AG04450 (cell line): ENCODE data around the gene BCL11A. TPM values are rescaled to one million over a fixed set of nuclear protein-coding genes. Genes with fewer than 3 reads are reported as not detected.
A peak's percentile ranks its signal among the peaks of the same experiment; 100 is the strongest.

Experiments used
- CTCF ChIA-PET: fragments of 300-600, 350-600 bp; formaldehyde crosslinking; extraction: SDS; loops from one replicate; lab custom pipeline; 2022; ENCODE audit warnings: antibody characterized with exemption, inconsistent platforms; lab: Charles Lee
- POLR2A ChIA-PET: fragments of 350-600 bp; formaldehyde crosslinking; extraction: SDS; loops from one replicate; lab custom pipeline; 2021; ENCODE audit warnings: antibody characterized with exemption, inconsistent platforms; lab: Yijun Ruan, JAX
- DNase-seq: peaks from one replicate; pipeline ENCODE4 v3.0.0-alpha.2; 2011; ENCODE audit warnings: low read depth, low spot score
- H3K27ac ChIP-seq: one replicate; pipeline ENCODE4 v1.5.1; 2012; ENCODE audit warnings: low read depth, low read length, control low read depth
- H3K27me3 ChIP-seq: one replicate; pipeline ENCODE4 v1.6.0; 2012; ENCODE audit warnings: low read length; ENCODE audit not compliant: control insufficient read depth, insufficient read depth
- H3K4me3 ChIP-seq: 2 replicates; pipeline ENCODE4 v1.5.1; 2011; ENCODE audit warnings: mild to moderate bottlenecking, low read depth, low read length, control low read depth
- H3K9me3 ChIP-seq: 2 replicates; pipeline ENCODE4 v1.5.1; 2012; ENCODE audit warnings: low read length; ENCODE audit not compliant: control insufficient read depth, insufficient read depth
- CTCF ChIP-seq: IDR thresholded peaks from 2 replicates; pipeline ENCODE4 v1.5.1; 2011; ENCODE audit warnings: low read depth, low read length, control low read depth, inconsistent platforms
- polyA plus RNA-seq: library from polyadenylated mRNA; depleted of rRNA; stranded (reverse); fragments of >200 nt; gene quantifications from 2 replicates; pipeline ENCODE4 v1.2.3, GENCODE V29; 2011

The BCL11A gene
- polyA plus RNA-seq, 1 experiment, result 1.1 TPM

DNA sequence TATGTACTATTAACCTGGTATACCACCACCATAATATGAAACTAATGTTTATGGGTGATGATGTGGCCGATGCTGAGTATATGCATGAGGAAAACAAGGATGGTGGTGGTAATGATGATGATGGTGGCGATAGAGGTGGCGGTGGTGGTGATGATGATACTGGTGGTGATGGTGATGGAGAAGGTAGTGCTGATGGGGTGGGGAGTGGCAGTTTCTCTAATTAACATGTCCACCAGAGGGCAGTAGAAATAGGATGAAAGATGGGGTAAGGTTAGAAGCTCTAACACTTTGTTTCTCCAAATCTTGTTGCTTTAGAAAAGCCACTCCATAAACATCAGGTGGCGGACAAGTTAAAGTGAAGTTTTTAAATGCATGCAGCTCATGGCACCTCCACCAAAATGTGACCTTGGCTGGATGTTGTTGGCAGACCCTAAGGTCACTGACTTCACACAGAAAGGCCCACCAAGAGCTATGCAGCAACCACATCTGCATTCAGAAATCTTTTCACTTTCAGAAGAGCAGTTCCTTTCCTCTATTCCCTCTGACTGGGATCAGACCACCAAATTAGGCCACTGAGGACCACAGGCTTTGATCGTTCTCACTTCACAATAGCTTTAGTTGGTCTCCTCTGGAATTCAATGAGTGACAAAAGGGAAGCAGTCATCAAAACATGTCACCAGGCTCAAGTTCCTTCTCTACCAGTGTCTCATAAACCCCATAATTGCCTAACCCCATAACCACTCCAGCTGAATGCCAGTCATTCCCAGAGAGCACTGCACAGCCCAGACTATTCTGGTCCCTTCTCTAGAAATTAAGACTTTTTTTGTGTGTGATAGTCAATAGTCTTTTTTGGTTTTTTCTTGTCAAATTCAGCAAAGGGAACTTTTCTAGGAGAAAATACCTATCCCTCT lies 7.5 kb upstream of the BCL11A start:
- no peaks in the 10 kb centered on the region for H3K9me3 ChIP-seq
- CTCF ChIA-PET, result interaction anchor here (0.6 to 9.1 kb wide), 21 partner anchors 8 to 1798 kb away, joined by 3 to 81 read pairs (median 4); no protein-coding TSS in a partner anchor
- no peak overlapping the region for H3K27ac ChIP-seq
- no peak overlapping the region for H3K4me3 ChIP-seq
- DNase-seq, result no peak
- peaks cover 32% of the 10 kb centered on the region for H3K27me3 ChIP-seq
- peak; percentile 64 for TF ChIP-seq CTCF
- POLR2A ChIA-PET, result no interaction called here

GRCh38 chr2:60559880-60560279 lies 6.4 kb upstream of the BCL11A start:
- H3K9me3 ChIP-seq, result no peaks in the 10 kb centered on the region; the same call in 1 of the 2 replicates
- CTCF ChIA-PET, result interaction anchor here (1.0 to 9.1 kb wide), 12 partner anchors 9 to 1535 kb away, joined by 3 to 81 read pairs (median 4); no protein-coding TSS in a partner anchor
- no peak overlapping the region for H3K4me3 ChIP-seq
- POLR2A ChIA-PET, result interaction anchor here (0.6 kb wide), 1 partner anchor 10 kb away, joined by 5 read pairs; no protein-coding TSS in a partner anchor
- TF ChIP-seq CTCF, result no peak
- H3K27ac ChIP-seq, result no peak overlapping the region
- peaks cover 37% of the 10 kb centered on the region for H3K27me3 ChIP-seq
- DNase-seq, result no peak

- TF ChIP-seq CTCF, result no peak
- no peak overlapping the region for H3K27ac ChIP-seq
- ChIA-PET CTCF (interaction anchor here (0.9 to 9.1 kb wide), 9 partner anchors 9 to 1534 kb away, joined by 3 to 81 read pairs (median 4); no protein-coding TSS in a partner anchor), POLR2A (no interaction called here)
- no peak for DNase-seq
- H3K27me3 ChIP-seq, result peaks cover 37% of the 10 kb centered on the region
- H3K9me3 ChIP-seq, result no peaks in the 10 kb centered on the region; the same call in 1 of the 2 replicates
- H3K4me3 ChIP-seq, result no peak overlapping the region
Observed at GRCh38 chr2:60558536-60558935, 5.1 kb upstream of the BCL11A start.

DNA sequence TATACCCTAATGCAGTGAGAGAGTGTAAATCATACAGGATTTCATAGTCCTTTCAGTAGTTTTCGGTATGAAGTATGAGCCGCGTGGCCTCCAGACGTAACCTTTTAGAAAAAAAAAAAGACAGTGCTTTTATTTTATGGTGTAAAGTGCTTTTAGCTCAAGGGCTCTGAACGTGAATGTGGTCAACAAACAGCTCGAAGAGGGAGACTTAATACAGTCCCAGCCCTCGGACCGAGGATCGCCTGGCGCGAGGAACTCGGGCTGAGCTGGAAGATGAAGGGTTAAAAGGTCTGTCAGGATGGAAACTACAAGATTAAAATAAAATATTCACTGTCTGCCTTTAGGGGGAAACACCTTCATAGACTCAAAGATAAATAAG lies 4.0 kb upstream of the BCL11A start:
- H3K27ac ChIP-seq, result no peak overlapping the region
- no peak overlapping the region for H3K4me3 ChIP-seq
- POLR2A ChIA-PET, result no interaction called here
- CTCF ChIA-PET, result interaction anchor here (9.1 kb wide), 1 partner anchor 25 kb away, joined by 81 read pairs; no protein-coding TSS in a partner anchor
- H3K27me3 ChIP-seq, result peaks cover 38% of the 10 kb centered on the region
- no peak for TF ChIP-seq CTCF
- H3K9me3 ChIP-seq, result no peaks in the 10 kb centered on the region; the same call in 1 of the 2 replicates
- no peak for DNase-seq
